ENCODE results near the gene CDCA4. TPM values are rescaled to one million over a fixed set of nuclear protein-coding genes. Genes with fewer than 3 reads are reported as not detected.

Gene CDCA4
- total RNA-seq, 2 donors from 2014 or later, result 46.6 to 65.1 TPM

DNA sequence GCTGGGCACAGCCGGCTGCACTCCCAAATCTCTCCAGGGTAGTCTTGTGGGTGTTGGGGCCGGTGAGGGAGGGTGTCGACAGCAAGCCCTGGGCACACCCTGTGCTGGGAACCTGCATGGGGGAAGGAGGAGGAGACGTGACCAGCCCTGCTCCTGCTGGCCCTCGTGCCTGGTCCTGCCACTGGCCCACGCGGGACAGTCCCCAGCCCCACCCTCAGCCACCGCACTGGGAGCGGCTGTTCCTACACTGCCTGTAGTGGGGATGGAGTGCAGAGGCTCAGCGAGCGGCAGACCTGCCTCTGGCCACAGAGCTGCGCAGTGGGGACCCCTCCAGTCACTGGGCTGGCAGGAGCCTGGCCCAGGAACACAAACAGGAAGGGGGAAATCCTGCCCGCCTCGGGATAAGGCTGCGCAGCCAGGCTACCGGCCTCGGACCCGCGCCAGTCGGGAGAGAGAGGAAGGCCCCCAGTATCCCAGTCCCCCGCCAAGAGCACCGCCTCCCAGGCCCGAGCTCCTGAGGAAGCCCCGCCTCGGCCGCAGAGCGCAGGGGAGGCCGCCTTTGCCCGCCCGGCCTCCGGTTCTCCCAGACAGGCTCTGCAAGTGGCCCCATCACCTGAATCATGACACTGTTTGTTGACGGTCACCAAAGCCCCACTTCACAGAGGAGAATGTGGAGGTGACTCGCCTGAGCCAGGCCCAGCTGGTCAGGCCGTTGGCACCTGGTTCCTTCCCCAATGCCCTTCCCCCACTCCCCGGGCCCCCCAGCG lies 53.3 kb downstream of the CDCA4 start:
- Mint-ChIP-seq H3K36me3 (ENCODE audit: low read depth) (no peaks in the 10 kb centered on the region), H3K27me3 (ENCODE audit: insufficient read depth) (peaks cover 10% of the 10 kb centered on the region), H3K4me3 (peak overlapping the region; percentile 33), H3K27ac (no peak overlapping the region), H3K9me3 (no peaks in the 10 kb centered on the region), H3K4me1 (peaks cover 3% of the 10 kb centered on the region)
- H3K9me3 ChIP-seq (ENCODE audit: control insufficient read depth, low read length), result no peaks in the 10 kb centered on the region
- TF ChIP-seq, protein P1, sequence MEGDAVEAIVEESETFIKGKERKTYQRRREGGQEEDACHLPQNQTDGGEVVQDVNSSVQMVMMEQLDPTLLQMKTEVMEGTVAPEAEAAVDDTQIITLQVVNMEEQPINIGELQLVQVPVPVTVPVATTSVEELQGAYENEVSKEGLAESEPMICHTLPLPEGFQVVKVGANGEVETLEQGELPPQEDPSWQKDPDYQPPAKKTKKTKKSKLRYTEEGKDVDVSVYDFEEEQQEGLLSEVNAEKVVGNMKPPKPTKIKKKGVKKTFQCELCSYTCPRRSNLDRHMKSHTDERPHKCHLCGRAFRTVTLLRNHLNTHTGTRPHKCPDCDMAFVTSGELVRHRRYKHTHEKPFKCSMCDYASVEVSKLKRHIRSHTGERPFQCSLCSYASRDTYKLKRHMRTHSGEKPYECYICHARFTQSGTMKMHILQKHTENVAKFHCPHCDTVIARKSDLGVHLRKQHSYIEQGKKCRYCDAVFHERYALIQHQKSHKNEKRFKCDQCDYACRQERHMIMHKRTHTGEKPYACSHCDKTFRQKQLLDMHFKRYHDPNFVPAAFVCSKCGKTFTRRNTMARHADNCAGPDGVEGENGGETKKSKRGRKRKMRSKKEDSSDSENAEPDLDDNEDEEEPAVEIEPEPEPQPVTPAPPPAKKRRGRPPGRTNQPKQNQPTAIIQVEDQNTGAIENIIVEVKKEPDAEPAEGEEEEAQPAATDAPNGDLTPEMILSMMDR (conservative IDR thresholded peaks at IDR 0.05), result no peak
- WGBS, 2 experiments (ENCODE audit: insufficient coverage in 1 of 2, insufficient read length in 1 of 2), result 20 to 25% methylated on average over 19 to 35 of the region's 36 CpGs
- no peaks in the 10 kb centered on the region for H3K36me3 ChIP-seq (ENCODE audit: control insufficient read depth, insufficient read depth, low read length)
- no peak overlapping the region for H3K27ac ChIP-seq (ENCODE audit: low read depth, low read length)
- no peaks in the 10 kb centered on the region for H3K27me3 ChIP-seq (ENCODE audit: control insufficient read depth, insufficient read depth, low read length, poor library complexity, severe bottlenecking)
- DNase-seq, result peak; percentile 85
- no peak overlapping the region for H3K9ac ChIP-seq (ENCODE audit: extremely low read depth, low read length, poor library complexity, severe bottlenecking)
- H3K4me1 ChIP-seq (ENCODE audit: control insufficient read depth, insufficient read depth, low read length), result no peaks in the 10 kb centered on the region
- no peak overlapping the region for H3K4me3 ChIP-seq (ENCODE audit: low read length)

DNA sequence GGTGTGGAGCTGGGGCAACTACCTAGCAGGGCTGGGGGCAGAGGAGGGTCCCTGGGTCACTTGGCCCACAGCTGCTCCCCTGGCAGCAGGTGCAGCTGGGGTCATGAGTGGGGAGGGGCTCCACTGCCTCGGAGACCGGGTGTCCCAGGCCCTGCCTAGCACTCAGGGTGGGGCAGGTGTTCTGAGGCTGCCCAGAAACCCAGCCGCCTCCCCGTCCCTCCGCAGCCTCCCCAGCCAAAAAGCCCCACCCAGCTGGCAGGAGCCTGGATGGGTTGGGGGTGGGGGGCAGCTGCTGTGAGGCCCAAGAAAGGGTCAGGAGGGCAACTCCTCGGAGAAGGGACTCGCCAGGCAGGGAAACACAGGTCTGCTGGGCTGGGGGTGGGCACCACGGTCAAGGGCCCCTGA lies 53.9 kb downstream of the CDCA4 start:
- H3K4me1 ChIP-seq (ENCODE audit: control insufficient read depth, insufficient read depth, low read length), result no peaks in the 10 kb centered on the region
- H3K9me3 ChIP-seq (ENCODE audit: control insufficient read depth, low read length), result no peaks in the 10 kb centered on the region
- DNase-seq, result no peak
- Mint-ChIP-seq H3K36me3 (ENCODE audit: low read depth) (no peaks in the 10 kb centered on the region), H3K9me3 (no peaks in the 10 kb centered on the region), H3K4me1 (peaks cover 3% of the 10 kb centered on the region), H3K27ac (no peak overlapping the region), H3K4me3 (no peak overlapping the region), H3K27me3 (ENCODE audit: insufficient read depth) (peaks cover 12% of the 10 kb centered on the region)
- TF ChIP-seq, protein P1 (conservative IDR thresholded peaks at IDR 0.05), result no peak
- no peak overlapping the region for H3K4me3 ChIP-seq (ENCODE audit: low read length)
- no peaks in the 10 kb centered on the region for H3K27me3 ChIP-seq (ENCODE audit: control insufficient read depth, insufficient read depth, low read length, poor library complexity, severe bottlenecking)
- H3K27ac ChIP-seq (ENCODE audit: low read depth, low read length), result no peak overlapping the region
- no peak overlapping the region for H3K9ac ChIP-seq (ENCODE audit: extremely low read depth, low read length, poor library complexity, severe bottlenecking)
- WGBS, 2 experiments (ENCODE audit: insufficient coverage in 1 of 2, insufficient read length in 1 of 2), result 87% methylated on average over 8 of the region's 8 CpGs; no CpG with 5 or more reads in 1 of the 2 experiments
- H3K36me3 ChIP-seq (ENCODE audit: control insufficient read depth, insufficient read depth, low read length), result no peaks in the 10 kb centered on the region

DNA sequence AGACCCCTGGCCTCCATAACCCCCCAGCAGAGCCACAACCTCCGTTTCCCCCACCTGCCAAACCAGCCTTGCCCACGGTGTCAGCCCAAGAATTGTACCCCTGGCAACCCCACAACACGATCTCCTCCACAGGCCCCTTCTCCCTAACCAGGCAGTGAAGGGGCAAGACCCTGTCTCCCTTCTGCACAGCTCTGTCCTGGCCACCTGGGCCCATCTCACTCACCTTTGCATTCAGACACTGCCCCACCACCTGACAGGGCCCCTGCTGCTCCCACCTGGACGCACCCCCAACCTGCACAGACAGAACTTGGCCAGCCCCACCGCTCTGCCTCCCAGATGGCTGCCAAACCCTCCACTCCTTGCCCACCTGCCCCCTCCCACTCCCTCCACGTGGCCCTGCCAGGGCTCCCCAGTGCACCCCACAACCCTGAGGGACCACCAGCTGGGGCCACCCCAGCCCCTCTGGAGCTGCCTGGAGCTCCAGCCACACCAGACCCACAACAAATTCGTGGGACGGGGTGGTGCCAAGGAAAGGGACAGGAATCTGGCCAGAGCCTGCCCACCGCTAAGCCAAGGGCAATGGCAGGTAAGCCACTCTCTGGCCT lies 54.5 kb downstream of the CDCA4 start:
- Mint-ChIP-seq H3K4me3 (no peak overlapping the region), H3K36me3 (ENCODE audit: low read depth) (no peaks in the 10 kb centered on the region), H3K9me3 (no peaks in the 10 kb centered on the region), H3K27me3 (ENCODE audit: insufficient read depth) (peaks cover 12% of the 10 kb centered on the region), H3K4me1 (peaks cover 3% of the 10 kb centered on the region), H3K27ac (no peak overlapping the region)
- H3K9me3 ChIP-seq (ENCODE audit: control insufficient read depth, low read length), result no peaks in the 10 kb centered on the region
- no peak overlapping the region for H3K27ac ChIP-seq (ENCODE audit: low read depth, low read length)
- WGBS, 2 experiments (ENCODE audit: insufficient coverage in 1 of 2, insufficient read length in 1 of 2), result 87 to 96% methylated on average over 4 to 9 of the region's 9 CpGs
- TF ChIP-seq, protein P1 (conservative IDR thresholded peaks at IDR 0.05), result no peak
- no peak for DNase-seq
- H3K4me1 ChIP-seq (ENCODE audit: control insufficient read depth, insufficient read depth, low read length), result no peaks in the 10 kb centered on the region
- H3K9ac ChIP-seq (ENCODE audit: extremely low read depth, low read length, poor library complexity, severe bottlenecking), result no peak overlapping the region
- no peak overlapping the region for H3K4me3 ChIP-seq (ENCODE audit: low read length)
- no peaks in the 10 kb centered on the region for H3K27me3 ChIP-seq (ENCODE audit: control insufficient read depth, insufficient read depth, low read length, poor library complexity, severe bottlenecking)
- H3K36me3 ChIP-seq (ENCODE audit: control insufficient read depth, insufficient read depth, low read length), result no peaks in the 10 kb centered on the region

Measured in endodermal cell (in vitro differentiated cells).